HepG2 (cell line): ENCODE measurements around the gene TPSAB1. TPM values are rescaled to one million over a fixed set of nuclear protein-coding genes. Genes with fewer than 3 reads are reported as not detected.

ENCODE experiments used
- ATAC-seq: fragments of 200-7000 bp; cut with Tn5 transposase; 3 replicates; pipeline ENCODE4 v1.9.1; 2020; ENCODE audit warnings: mild to moderate bottlenecking, moderate library complexity
- BruUV-seq: library from RNA; stranded (reverse); fragments of 400-500 nt; replicated peaks from 2 replicates; lab custom pipeline; 2021; lab: Mats Ljungman, UMichigan
- CTCF ChIA-PET: fragments of 300-600 bp; formaldehyde crosslinking; extraction: SDS; loops from one replicate; lab custom pipeline; 2021; ENCODE audit warnings: low total read pairs, inconsistent platforms, low intra/inter-chr PET ratio; lab: Yijun Ruan, JAX
- POLR2A ChIA-PET: fragments of 350-600 bp; sonication (Branson Sonifier 250); formaldehyde crosslinking; loops from one replicate; lab custom pipeline; 2020; ENCODE audit warnings: antibody characterized with exemption, inconsistent platforms; lab: Yijun Ruan, JAX
- DNase-seq: peaks from one replicate; pipeline ENCODE4 v3.0.0-alpha.2; 2015; ENCODE audit warnings: low spot score
- FAIRE-seq: peaks from 3 replicates; lab custom pipeline; 2011; peaks lifted over from hg19 to GRCh38; lab: Jason Lieb, UNC
- H2AFZ ChIP-seq: one replicate; pipeline ENCODE4 v1.6.1; 2011; ENCODE audit warnings: low read length, inconsistent platforms
- H3K27ac ChIP-seq: fragments of 300-600 bp; 3 replicates; pipeline ENCODE4 v1.8.0; 2011; ENCODE audit warnings: mixed run types, mild to moderate bottlenecking, mixed read lengths, low read length, inconsistent platforms; ENCODE audit not compliant: insufficient read depth; ENCODE audit errors: extremely low read length
- H3K27me3 ChIP-seq, 2 experiments: fragments of 200-600 bp in 1 of 2; 2 replicates in 1 of 2; 3 replicates in 1 of 2; pipeline versions ENCODE4 v1.6.0 to v1.8.0; 2011; ENCODE audit warnings: low read length in 2 of 2, mild to moderate bottlenecking in 2 of 2, moderate library complexity in 2 of 2, inconsistent platforms in 1 of 2; ENCODE audit not compliant: insufficient read depth in 2 of 2, control insufficient read depth in 1 of 2
- H3K36me3 ChIP-seq, 2 experiments: fragments of 200-600 bp in 1 of 2; replicated peaks in 1 of 2; 2 replicates in 1 of 2; 3 replicates in 1 of 2; pipeline versions ENCODE4 v1.5.1 to v1.8.0; 2011; ENCODE audit warnings: low read length in 2 of 2, inconsistent platforms in 1 of 2; ENCODE audit not compliant: insufficient read depth in 2 of 2, control insufficient read depth in 1 of 2
- H3K4me1 ChIP-seq: 2 replicates; pipeline ENCODE4 v1.5.1; 2012; ENCODE audit warnings: low read length, inconsistent platforms; ENCODE audit not compliant: insufficient read depth
- H3K4me2 ChIP-seq: 2 replicates; pipeline ENCODE4 v1.6.0; 2011; ENCODE audit warnings: low read depth, low read length, inconsistent platforms
- H3K4me3 ChIP-seq, 3 experiments: fragments of 200-600 bp in 1 of 3; sonication (generic), shearing (Covaris generic) in 1 of 3; replicated peaks in 1 of 3; 2 replicates each; pipeline ENCODE4 v1.5.1; 2011 to 2016; ENCODE audit warnings: low read length in 3 of 3, inconsistent platforms in 2 of 3, low read depth in 2 of 3, mild to moderate bottlenecking in 2 of 3, control low read depth in 1 of 3, mixed read lengths in 1 of 3; ENCODE audit not compliant: insufficient read depth in 1 of 3
- H3K79me2 ChIP-seq: one replicate; pipeline ENCODE4 v1.6.1; 2011; ENCODE audit warnings: low read length, inconsistent platforms; ENCODE audit not compliant: insufficient read depth
- H3K9ac ChIP-seq: 2 replicates; pipeline ENCODE4 v1.6.0; 2011; ENCODE audit warnings: mild to moderate bottlenecking, low read depth, low read length, inconsistent platforms; ENCODE audit not compliant: insufficient read depth
- H3K9me3 ChIP-seq: 2 replicates; pipeline ENCODE4 v1.5.1; 2012; ENCODE audit warnings: mild to moderate bottlenecking, low read length
- H4K20me1 ChIP-seq: 2 replicates; pipeline ENCODE4 v1.6.0; 2011; ENCODE audit warnings: inconsistent platforms, mild to moderate bottlenecking, low read length, moderate library complexity; ENCODE audit not compliant: insufficient read depth
- WGBS: methylation state at CpG from one replicate; pipeline ENCODE4 v1.1.6; 2017; ENCODE audit warnings: low lambda C conversion rate; 5-methylcytosine and 5-hydroxymethylcytosine counted together
- in situ Hi-C: cut with HindIII; loops from 2 replicates; pipeline ENCODE4 v1.10.0; 2017; ENCODE audit warnings: low pct_unique_long_range_greater_than_20kb; ENCODE audit not compliant: extremely low pct_ligation_motif_present
- intact Hi-C: fragments of 100-400 bp; cut with micrococcal nuclease; formaldehyde crosslinking; loops from one replicate; pipeline ENCODE4 v1.10.0; 2022; ENCODE audit not compliant: unreplicated experiment
- polyA plus RNA-seq, 8 experiments: library from polyadenylated mRNA; depleted of rRNA in 3 of 8; stranded (reverse) in 7 of 8; unstranded in 1 of 8; fragments of >200 nt; fragmentation: Illumina TruSeq in 4 of 8; extraction: Trizol in 4 of 8; gene quantifications; 2 replicates each; pipeline versions ENCODE4 v1.2.1 to v1.2.3, GENCODE V29; 2011 to 2016; ENCODE audit warnings: low read depth in 4 of 8, missing spikeins in 1 of 8, mixed read lengths in 1 of 8; ENCODE audit not compliant: insufficient read depth in 1 of 8
- total RNA-seq, 5 experiments: library from RNA; depleted of rRNA; stranded (reverse); fragments of >200 nt; fragmentation: Illumina TruSeq; extraction: Trizol; gene quantifications; 2 replicates each; pipeline ENCODE4 v1.2.3, GENCODE V29; 2016; ENCODE audit warnings: low read depth in 1 of 5
- TF ChIP-seq, protein P1 (sequence below): sonication (generic); formaldehyde crosslinking; IDR thresholded peaks from 2 replicates; pipeline ENCODE4 v1.5.0; 2020; ENCODE audit warnings: mild to moderate bottlenecking, low read depth, missing genetic modification reagents, borderline replicate concordance
- TF ChIP-seq, protein P2 (sequence below): sonication (generic); formaldehyde crosslinking; IDR thresholded peaks from 2 replicates; pipeline ENCODE4 v1.9.0; 2021; ENCODE audit warnings: missing genetic modification reagents, mild to moderate bottlenecking, borderline replicate concordance
- TF ChIP-seq, protein P3 (sequence below): sonication (generic); formaldehyde crosslinking; IDR thresholded peaks from 2 replicates; pipeline ENCODE4 v1.4.0; 2020; ENCODE audit warnings: mild to moderate bottlenecking, missing genetic modification reagents
- TF ChIP-seq, protein P4 (sequence below): sonication (generic); formaldehyde crosslinking; IDR thresholded peaks from 2 replicates; pipeline ENCODE4; 2020; ENCODE audit warnings: missing genetic modification reagents, mild to moderate bottlenecking, borderline replicate concordance

The TPSAB1 gene
- total and polyA plus RNA-seq, 2 of the 13 experiments (the other 11 are each of a cell fraction or from before 2014, with no cell fraction given) = 0.12 TPM; not detected in 1

DNA sequence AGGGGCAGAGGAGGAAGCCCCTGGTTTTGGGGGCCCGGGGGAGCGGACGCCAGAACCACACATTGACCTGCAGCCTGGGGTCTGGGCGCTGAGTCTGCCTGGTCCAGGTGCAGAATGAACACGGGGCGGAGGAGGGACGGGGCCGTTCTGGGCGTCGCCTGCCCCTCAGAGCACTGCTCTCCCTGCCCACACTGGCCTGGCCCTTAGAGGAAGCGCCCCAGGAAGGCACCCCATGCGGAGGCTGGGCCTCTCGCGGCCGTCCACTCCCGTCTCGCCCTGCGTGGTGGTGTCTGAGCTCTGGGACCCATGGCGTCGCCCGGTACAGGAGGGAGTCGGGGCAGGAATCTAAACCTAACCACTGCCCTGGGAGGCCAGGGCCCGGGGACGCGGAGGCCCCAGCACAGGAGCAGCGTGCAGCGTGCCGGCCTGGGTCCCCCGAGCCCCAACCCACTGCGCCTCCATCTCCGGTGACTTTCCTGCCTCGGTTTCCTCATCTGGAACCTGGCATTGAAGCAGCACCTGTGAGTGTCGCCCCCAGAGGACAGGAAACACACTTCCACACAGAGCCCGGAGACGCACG, 19.7 kb downstream of the TPSAB1 start:
- H2AFZ ChIP-seq = no peak overlapping the region
- ATAC-seq (no peak), DNase-seq (no peak), FAIRE-seq (no peak)
- intact Hi-C loops = no loop called here
- ChIA-PET CTCF (no interaction called here), POLR2A (no interaction called here)
- TF ChIP-seq, protein P1, sequence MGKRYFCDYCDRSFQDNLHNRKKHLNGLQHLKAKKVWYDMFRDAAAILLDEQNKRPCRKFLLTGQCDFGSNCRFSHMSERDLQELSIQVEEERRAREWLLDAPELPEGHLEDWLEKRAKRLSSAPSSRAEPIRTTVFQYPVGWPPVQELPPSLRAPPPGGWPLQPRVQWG (CRISPR knock-in tag) = no peak
- TF ChIP-seq, protein P2, sequence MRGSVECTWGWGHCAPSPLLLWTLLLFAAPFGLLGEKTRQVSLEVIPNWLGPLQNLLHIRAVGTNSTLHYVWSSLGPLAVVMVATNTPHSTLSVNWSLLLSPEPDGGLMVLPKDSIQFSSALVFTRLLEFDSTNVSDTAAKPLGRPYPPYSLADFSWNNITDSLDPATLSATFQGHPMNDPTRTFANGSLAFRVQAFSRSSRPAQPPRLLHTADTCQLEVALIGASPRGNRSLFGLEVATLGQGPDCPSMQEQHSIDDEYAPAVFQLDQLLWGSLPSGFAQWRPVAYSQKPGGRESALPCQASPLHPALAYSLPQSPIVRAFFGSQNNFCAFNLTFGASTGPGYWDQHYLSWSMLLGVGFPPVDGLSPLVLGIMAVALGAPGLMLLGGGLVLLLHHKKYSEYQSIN = no peak
- TF ChIP-seq, protein P3, sequence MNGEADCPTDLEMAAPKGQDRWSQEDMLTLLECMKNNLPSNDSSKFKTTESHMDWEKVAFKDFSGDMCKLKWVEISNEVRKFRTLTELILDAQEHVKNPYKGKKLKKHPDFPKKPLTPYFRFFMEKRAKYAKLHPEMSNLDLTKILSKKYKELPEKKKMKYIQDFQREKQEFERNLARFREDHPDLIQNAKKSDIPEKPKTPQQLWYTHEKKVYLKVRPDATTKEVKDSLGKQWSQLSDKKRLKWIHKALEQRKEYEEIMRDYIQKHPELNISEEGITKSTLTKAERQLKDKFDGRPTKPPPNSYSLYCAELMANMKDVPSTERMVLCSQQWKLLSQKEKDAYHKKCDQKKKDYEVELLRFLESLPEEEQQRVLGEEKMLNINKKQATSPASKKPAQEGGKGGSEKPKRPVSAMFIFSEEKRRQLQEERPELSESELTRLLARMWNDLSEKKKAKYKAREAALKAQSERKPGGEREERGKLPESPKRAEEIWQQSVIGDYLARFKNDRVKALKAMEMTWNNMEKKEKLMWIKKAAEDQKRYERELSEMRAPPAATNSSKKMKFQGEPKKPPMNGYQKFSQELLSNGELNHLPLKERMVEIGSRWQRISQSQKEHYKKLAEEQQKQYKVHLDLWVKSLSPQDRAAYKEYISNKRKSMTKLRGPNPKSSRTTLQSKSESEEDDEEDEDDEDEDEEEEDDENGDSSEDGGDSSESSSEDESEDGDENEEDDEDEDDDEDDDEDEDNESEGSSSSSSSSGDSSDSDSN (CRISPR knock-in tag) = no peak
- TF ChIP-seq, protein P4, sequence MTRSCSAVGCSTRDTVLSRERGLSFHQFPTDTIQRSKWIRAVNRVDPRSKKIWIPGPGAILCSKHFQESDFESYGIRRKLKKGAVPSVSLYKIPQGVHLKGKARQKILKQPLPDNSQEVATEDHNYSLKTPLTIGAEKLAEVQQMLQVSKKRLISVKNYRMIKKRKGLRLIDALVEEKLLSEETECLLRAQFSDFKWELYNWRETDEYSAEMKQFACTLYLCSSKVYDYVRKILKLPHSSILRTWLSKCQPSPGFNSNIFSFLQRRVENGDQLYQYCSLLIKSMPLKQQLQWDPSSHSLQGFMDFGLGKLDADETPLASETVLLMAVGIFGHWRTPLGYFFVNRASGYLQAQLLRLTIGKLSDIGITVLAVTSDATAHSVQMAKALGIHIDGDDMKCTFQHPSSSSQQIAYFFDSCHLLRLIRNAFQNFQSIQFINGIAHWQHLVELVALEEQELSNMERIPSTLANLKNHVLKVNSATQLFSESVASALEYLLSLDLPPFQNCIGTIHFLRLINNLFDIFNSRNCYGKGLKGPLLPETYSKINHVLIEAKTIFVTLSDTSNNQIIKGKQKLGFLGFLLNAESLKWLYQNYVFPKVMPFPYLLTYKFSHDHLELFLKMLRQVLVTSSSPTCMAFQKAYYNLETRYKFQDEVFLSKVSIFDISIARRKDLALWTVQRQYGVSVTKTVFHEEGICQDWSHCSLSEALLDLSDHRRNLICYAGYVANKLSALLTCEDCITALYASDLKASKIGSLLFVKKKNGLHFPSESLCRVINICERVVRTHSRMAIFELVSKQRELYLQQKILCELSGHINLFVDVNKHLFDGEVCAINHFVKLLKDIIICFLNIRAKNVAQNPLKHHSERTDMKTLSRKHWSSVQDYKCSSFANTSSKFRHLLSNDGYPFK (CRISPR knock-in tag) = no peak
- no peak overlapping the region for H3K4me3 ChIP-seq
- in situ Hi-C loops = no loop called here
- no peaks in the 10 kb centered on the region for H3K79me2 ChIP-seq
- peaks cover 21 to 68% of the 10 kb centered on the region in 2 experiments; a peak in 4 of 5 replicates for H3K27me3 ChIP-seq
- no peaks in the 10 kb centered on the region for H3K4me1 ChIP-seq
- H3K4me2 ChIP-seq = no peak overlapping the region
- H4K20me1 ChIP-seq = no peaks in the 10 kb centered on the region
- BruUV-seq = no TSS peak
- WGBS = 34% methylated on average over 16 of the region's 36 CpGs
- no peak overlapping the region for H3K27ac ChIP-seq
- no peak overlapping the region for H3K9ac ChIP-seq
- no peaks in the 10 kb centered on the region for H3K36me3 ChIP-seq
- H3K9me3 ChIP-seq = no peaks in the 10 kb centered on the region
